ENCODE measurements around the gene MAD1L1. TPM values are rescaled to one million over a fixed set of nuclear protein-coding genes. Genes with fewer than 3 reads are reported as not detected.

MAD1L1 gene
- total RNA-seq, 1 experiment from 2014 or later: 50.8 TPM

- Histone ChIP-seq H3K36me3 (ENCODE audit: low read depth) (peaks cover 20% of the 10 kb centered on the region), H3K4me3 (no peak overlapping the region), H3K4me1 (replicated peaks; ENCODE audit: insufficient read depth) (peaks cover 12% of the 10 kb centered on the region), H3F3A (ENCODE audit: insufficient read depth, low read depth) (peaks cover 8% of the 10 kb centered on the region; the same call in 1 of the 2 replicates), H3K27me3 (ENCODE audit: insufficient read depth, low read depth) (no peaks in the 10 kb centered on the region), H3K4me2 (no peak overlapping the region), H3K9me3 (ENCODE audit: insufficient read depth, low read depth) (no peaks in the 10 kb centered on the region), H3K27ac (no peak overlapping the region), H3K9me2 (ENCODE audit: insufficient read depth) (no peaks in the 10 kb centered on the region), H3K79me2 (ENCODE audit: low read depth) (peaks cover 31% of the 10 kb centered on the region), H2AFZ (no peak overlapping the region), H4K20me1 (ENCODE audit: insufficient read depth) (peaks cover 15% of the 10 kb centered on the region)
- CTCF ChIA-PET: no interaction called here
- no peak for TF ChIP-seq CTCF (conservative IDR thresholded peaks at IDR 0.05)
- no peak for TF ChIP-seq EZH2 (IDR thresholded peaks at IDR 0.05; ENCODE audit: low read depth)
- BruUV-seq (replicated peaks): no TSS peak
- DNase-seq: no peak
- intact Hi-C loops (cut with micrococcal nuclease; ENCODE audit: unreplicated experiment): loop anchor here (5.0 to 10.0 kb wide), 2 partner anchors 120 to 297 kb away; no protein-coding TSS in a partner anchor
- POLR2A ChIA-PET (ENCODE audit: unreplicated experiment): no interaction called here
Observed at GRCh38 chr7:2227699-2228098, 5.0 kb downstream of the MAD1L1 start.

- intact Hi-C loops (cut with micrococcal nuclease; ENCODE audit: unreplicated experiment): loop anchor here (1.0 to 10.0 kb wide), 3 partner anchors 16 to 299 kb away; partner anchors contain the start of genes MRM2 and NUDT1
- TSS peak; percentile 78 for BruUV-seq (replicated peaks)
Observed at GRCh38 chr7:2225830-2226229, 6.9 kb downstream of the MAD1L1 start.

DNA sequence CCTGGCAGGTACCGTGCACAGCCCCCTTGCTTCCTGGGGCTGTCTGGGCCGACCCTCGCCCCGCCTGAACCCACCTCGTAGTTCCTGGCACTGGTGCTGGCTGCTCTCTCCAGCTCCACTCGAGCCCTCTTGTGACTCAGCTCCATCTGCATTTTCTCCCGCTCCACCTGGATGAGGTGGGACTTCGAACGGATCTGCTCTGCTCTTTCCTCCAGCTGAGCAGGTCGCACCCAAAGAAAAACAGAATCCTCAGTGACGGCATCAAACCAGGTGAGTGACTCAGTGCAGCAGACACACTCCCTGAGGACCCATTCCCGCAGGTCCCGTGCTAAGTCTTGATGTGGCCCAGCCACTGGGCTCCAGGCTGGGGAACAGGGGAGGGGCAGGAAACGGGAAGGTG is 7.4 kb downstream of the MAD1L1 start:
- H3F3A ChIP-seq (ENCODE audit: insufficient read depth, low read depth): peaks cover 8% of the 10 kb centered on the region; the same call in 1 of the 2 replicates
- H3K9me2 ChIP-seq (ENCODE audit: insufficient read depth): no peaks in the 10 kb centered on the region
- intact Hi-C loops (cut with micrococcal nuclease; ENCODE audit: unreplicated experiment): loop anchor here (1.0 to 10.0 kb wide), 3 partner anchors 17 to 299 kb away; partner anchors contain the start of genes MRM2 and NUDT1
- peaks cover 25% of the 10 kb centered on the region for H3K36me3 ChIP-seq (ENCODE audit: low read depth)
- H3K4me2 ChIP-seq: no peak overlapping the region
- H3K79me2 ChIP-seq (ENCODE audit: low read depth): peaks cover 8% of the 10 kb centered on the region
- ChIA-PET POLR2A (ENCODE audit: unreplicated experiment) (interaction anchor here (0.7 kb wide), 2 partner anchors 30 to 727 kb away, joined by 3 to 5 read pairs; no protein-coding TSS in a partner anchor), CTCF (interaction anchor here (0.7 to 1.1 kb wide), 2 partner anchors 48 to 122 kb away, joined by 3 to 4 read pairs; no protein-coding TSS in a partner anchor)
- H3K4me3 ChIP-seq: no peak overlapping the region
- H3K27ac ChIP-seq: no peak overlapping the region
- H3K9me3 ChIP-seq (ENCODE audit: insufficient read depth, low read depth): no peaks in the 10 kb centered on the region
- DNase-seq: peak; percentile 69 to 86
- no peaks in the 10 kb centered on the region for H3K27me3 ChIP-seq (ENCODE audit: insufficient read depth, low read depth)
- no TSS peak for BruUV-seq (replicated peaks)
- peaks cover 2% of the 10 kb centered on the region for H4K20me1 ChIP-seq (ENCODE audit: insufficient read depth)
- TF ChIP-seq EZH2 (IDR thresholded peaks at IDR 0.05; ENCODE audit: low read depth) (no peak), CTCF (conservative IDR thresholded peaks at IDR 0.05) (no peak)
- no peak overlapping the region for H2AFZ ChIP-seq
- H3K4me1 ChIP-seq (replicated peaks; ENCODE audit: insufficient read depth): no peaks in the 10 kb centered on the region

More at GRCh38 chr7:2225830-2226229, 6.9 kb downstream of the MAD1L1 start:
- TF ChIP-seq CTCF (conservative IDR thresholded peaks at IDR 0.05): no peak
- no peak for TF ChIP-seq EZH2 (IDR thresholded peaks at IDR 0.05; ENCODE audit: low read depth)
- H4K20me1 ChIP-seq (ENCODE audit: insufficient read depth): peaks cover 7% of the 10 kb centered on the region
- H3K79me2 ChIP-seq (ENCODE audit: low read depth): peaks cover 13% of the 10 kb centered on the region
- no peaks in the 10 kb centered on the region for H3K9me3 ChIP-seq (ENCODE audit: insufficient read depth, low read depth)
- CTCF ChIA-PET: interaction anchor here (1.1 kb wide), 1 partner anchor 49 kb away, joined by 4 read pairs; no protein-coding TSS in a partner anchor
- H3K4me2 ChIP-seq: no peak overlapping the region
- no peak for DNase-seq
- no peak overlapping the region for H3K4me3 ChIP-seq
- no peaks in the 10 kb centered on the region for H3K27me3 ChIP-seq (ENCODE audit: insufficient read depth, low read depth)
- 0 out of 2 replicates have a peak, but pooled peaks cover under 1% of the 10 kb centered on the region for H3K4me1 ChIP-seq (replicated peaks; ENCODE audit: insufficient read depth)
- POLR2A ChIA-PET (ENCODE audit: unreplicated experiment): interaction anchor here (0.7 kb wide), 1 partner anchor 31 kb away, joined by 5 read pairs; no protein-coding TSS in a partner anchor
- H3K9me2 ChIP-seq (ENCODE audit: insufficient read depth): no peaks in the 10 kb centered on the region
- no peak overlapping the region for H2AFZ ChIP-seq
- H3K27ac ChIP-seq: no peak overlapping the region
- peaks cover 8% of the 10 kb centered on the region; the same call in 1 of the 2 replicates for H3F3A ChIP-seq (ENCODE audit: insufficient read depth, low read depth)
- H3K36me3 ChIP-seq (ENCODE audit: low read depth): peaks cover 25% of the 10 kb centered on the region

Data from PC-9 (cell line).